IPS-15b (cell line): ENCODE data around the gene RAB1A.
A peak's percentile ranks its signal among the peaks of the same experiment; 100 is the strongest.
"Not testable (repeated sequence)": the region's sequence is repeated elsewhere in the genome, so short reads cannot be mapped to it uniquely, and the experiment has no call there.

Experiments used
- H3K27me3 ChIP-seq: one replicate; pipeline ENCODE4 v1.6.1; 2013; ENCODE audit warnings: low read length; ENCODE audit not compliant: control insufficient read depth, insufficient read depth
- H3K36me3 ChIP-seq: one replicate; pipeline ENCODE4 v1.6.1; 2013; ENCODE audit warnings: low read length; ENCODE audit not compliant: control insufficient read depth, insufficient read depth
- H3K4me1 ChIP-seq: one replicate; pipeline ENCODE4 v1.6.1; 2013; ENCODE audit warnings: mild to moderate bottlenecking, low read length; ENCODE audit not compliant: control insufficient read depth, insufficient read depth
- H3K4me3 ChIP-seq: one replicate; pipeline ENCODE4 v1.5.1; 2013; ENCODE audit warnings: low read depth, low read length
- H3K9ac ChIP-seq: one replicate; pipeline ENCODE4 v1.6.1; 2013; ENCODE audit warnings: low read depth, mild to moderate bottlenecking, low read length
- H3K9me3 ChIP-seq: one replicate; pipeline ENCODE4 v1.6.1; 2013; ENCODE audit warnings: mild to moderate bottlenecking, low read length; ENCODE audit not compliant: control insufficient read depth, insufficient read depth

Gene RAB1A

GRCh38 chr2:65129826-65130663 lies at the start of gene RAB1A:
Gene RAB1A (minus strand): TSS chr2:65130106. CDS start chr2:65129915, 191 bp downstream.
- Histone ChIP-seq H3K36me3 (no peaks in the 10 kb centered on the region), H3K4me1 (peaks cover 4% of the 10 kb centered on the region)

GRCh38 chr2:65177751-65178442 lies 48.0 kb upstream of the RAB1A start:
- H3K4me3 ChIP-seq: no peak overlapping the region
- no peak overlapping the region for H3K9ac ChIP-seq
- H3K9me3 ChIP-seq: no peaks in the 10 kb centered on the region
- H3K27me3 ChIP-seq: no peaks in the 10 kb centered on the region
- H3K4me1 ChIP-seq: no peaks in the 10 kb centered on the region
- no peaks in the 10 kb centered on the region for H3K36me3 ChIP-seq

More at GRCh38 chr2:65129826-65130663, at the start of gene RAB1A:
- H3K9ac ChIP-seq: peak within 1 kb of the TSS; percentile 92
- no peaks in the 10 kb centered on the region for H3K27me3 ChIP-seq
- no peaks in the 10 kb centered on the region for H3K9me3 ChIP-seq
- H3K4me3 ChIP-seq: peak within 1 kb of the TSS; percentile 91

GRCh38 chr2:65175894-65176530 lies 46.1 kb upstream of the RAB1A start:
- no peak overlapping the region for H3K4me3 ChIP-seq
- no peak overlapping the region for H3K9ac ChIP-seq
- H3K9me3 ChIP-seq: no peaks in the 10 kb centered on the region
- H3K4me1 ChIP-seq: no peaks in the 10 kb centered on the region
- no peaks in the 10 kb centered on the region for H3K27me3 ChIP-seq
- no peaks in the 10 kb centered on the region for H3K36me3 ChIP-seq

GRCh38 chr2:65174031-65174430 lies 44.1 kb upstream of the RAB1A start:
- H3K4me1 ChIP-seq, H3K4me3 ChIP-seq, H3K27me3 ChIP-seq: not testable (repeated sequence)

GRCh38 chr2:65172994-65173790 lies 43.3 kb upstream of the RAB1A start:
- Histone ChIP-seq H3K4me1 (no peaks in the 10 kb centered on the region), H3K9me3 (no peaks in the 10 kb centered on the region), H3K36me3 (no peaks in the 10 kb centered on the region), H3K27me3 (no peaks in the 10 kb centered on the region), H3K4me3 (no peak overlapping the region), H3K9ac (no peak overlapping the region)

More at GRCh38 chr2:65174031-65174430, 44.1 kb upstream of the RAB1A start:
- not testable (repeated sequence) for H3K9ac ChIP-seq, H3K9me3 ChIP-seq, H3K36me3 ChIP-seq

- not testable (repeated sequence) for H3K4me1 ChIP-seq, H3K9me3 ChIP-seq, H3K9ac ChIP-seq, H3K36me3 ChIP-seq, H3K27me3 ChIP-seq, H3K4me3 ChIP-seq
Observed at GRCh38 chr2:65170611-65171477, 40.9 kb upstream of the RAB1A start.

GRCh38 chr2:65169760-65170136 lies 39.8 kb upstream of the RAB1A start:
- no peaks in the 10 kb centered on the region for H3K4me1 ChIP-seq
- H3K27me3 ChIP-seq: no peaks in the 10 kb centered on the region
- no peaks in the 10 kb centered on the region for H3K36me3 ChIP-seq
- H3K9ac ChIP-seq: no peak overlapping the region
- no peak overlapping the region for H3K4me3 ChIP-seq
- no peaks in the 10 kb centered on the region for H3K9me3 ChIP-seq

GRCh38 chr2:65165558-65165957 lies 35.7 kb upstream of the RAB1A start:
- no peaks in the 10 kb centered on the region for H3K4me1 ChIP-seq
- H3K4me3 ChIP-seq: no peak overlapping the region

GRCh38 chr2:65164426-65164891 lies 34.6 kb upstream of the RAB1A start:
- no peaks in the 10 kb centered on the region for H3K36me3 ChIP-seq
- H3K4me3 ChIP-seq: no peak overlapping the region
- no peak overlapping the region for H3K9ac ChIP-seq
- H3K27me3 ChIP-seq: no peaks in the 10 kb centered on the region
- no peaks in the 10 kb centered on the region for H3K4me1 ChIP-seq
- H3K9me3 ChIP-seq: no peaks in the 10 kb centered on the region

More at GRCh38 chr2:65165558-65165957, 35.7 kb upstream of the RAB1A start:
- no peaks in the 10 kb centered on the region for H3K36me3 ChIP-seq
- H3K27me3 ChIP-seq: no peaks in the 10 kb centered on the region
- H3K9me3 ChIP-seq: no peaks in the 10 kb centered on the region
- no peak overlapping the region for H3K9ac ChIP-seq

GRCh38 chr2:65161551-65162100 lies 31.7 kb upstream of the RAB1A start:
- H3K9ac ChIP-seq: no peak overlapping the region
- H3K4me3 ChIP-seq: no peak overlapping the region
- no peaks in the 10 kb centered on the region for H3K4me1 ChIP-seq

More at GRCh38 chr2:65161551-65162100, 31.7 kb upstream of the RAB1A start:
- H3K36me3 ChIP-seq: no peaks in the 10 kb centered on the region
- no peaks in the 10 kb centered on the region for H3K9me3 ChIP-seq
- no peaks in the 10 kb centered on the region for H3K27me3 ChIP-seq
